ENCODE measurements around the gene C10orf62.

C10orf62 gene

DNA sequence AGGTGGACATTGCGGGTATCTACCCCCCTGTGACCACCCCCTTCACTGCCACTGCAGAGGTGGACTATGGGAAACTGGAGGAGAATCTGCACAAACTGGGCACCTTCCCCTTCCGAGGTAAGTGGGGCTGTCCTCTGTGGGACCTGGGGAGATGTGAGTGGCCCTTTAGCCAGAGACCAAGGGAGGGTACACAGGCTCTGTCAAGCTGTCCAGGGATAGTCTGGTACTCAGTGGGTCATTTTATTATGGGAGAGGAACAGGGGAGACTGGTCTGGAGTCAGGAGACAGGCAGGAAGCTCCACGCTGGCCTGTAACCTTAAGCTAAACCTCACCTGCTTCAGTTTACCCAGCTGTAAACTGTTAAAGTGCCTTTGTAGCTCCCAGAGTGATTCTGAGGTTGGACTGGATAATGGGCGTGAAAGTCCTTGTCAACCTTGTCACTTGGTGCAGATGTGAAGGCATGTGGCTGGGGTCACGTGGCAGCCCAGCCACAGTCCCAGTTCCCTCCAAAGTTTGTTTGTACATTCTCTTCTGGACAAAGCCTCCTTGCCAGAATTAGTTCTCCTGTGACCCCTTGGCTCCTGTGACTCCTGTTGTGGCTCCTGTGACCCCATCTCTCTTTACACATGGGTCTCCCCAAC, 4.6 kb upstream of the C10orf62 start:
- DNase-seq (ENCODE audit: low read depth), result no peak

DNA sequence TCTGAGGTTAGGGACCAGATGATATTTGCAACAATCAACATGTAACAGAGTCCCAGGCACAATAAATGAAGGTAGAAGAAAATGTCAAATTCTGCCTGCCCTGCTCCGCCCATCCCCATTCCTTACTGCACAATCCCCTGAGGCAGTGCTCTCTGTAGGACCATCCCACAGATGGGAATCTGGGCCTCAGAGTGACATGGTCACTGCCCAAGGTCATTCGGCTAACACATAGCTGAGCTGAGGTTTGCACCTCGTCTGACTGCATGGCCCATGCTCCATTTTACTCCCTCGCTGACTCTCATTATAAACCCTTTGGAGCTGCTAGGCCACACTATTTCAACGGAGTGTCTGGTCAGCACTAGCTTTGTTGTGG, 4.1 kb upstream of the C10orf62 start:
- DNase-seq (ENCODE audit: low read depth), result no peak

DNA sequence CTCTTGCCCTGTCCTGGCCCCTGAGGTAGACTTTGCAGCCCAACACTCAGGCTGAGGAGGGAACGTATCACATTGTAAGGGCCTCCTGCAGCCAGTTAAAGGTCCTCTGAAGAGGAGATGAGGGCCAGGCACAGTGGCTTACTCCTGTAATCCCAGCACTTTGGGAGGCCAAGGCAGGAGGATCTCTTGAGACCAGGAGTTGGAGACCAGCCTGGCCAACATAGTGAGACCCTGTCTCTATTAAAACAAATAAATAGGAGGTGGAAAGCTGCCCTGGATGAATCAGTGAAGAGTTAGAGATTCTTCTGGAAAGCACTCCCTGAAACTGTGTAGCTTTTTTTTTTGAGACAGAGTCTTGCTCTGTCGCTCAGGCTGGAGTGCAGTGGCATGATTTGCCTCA, 2.3 kb upstream of the C10orf62 start:
- DNase-seq (ENCODE audit: low read depth), result no peak

DNA sequence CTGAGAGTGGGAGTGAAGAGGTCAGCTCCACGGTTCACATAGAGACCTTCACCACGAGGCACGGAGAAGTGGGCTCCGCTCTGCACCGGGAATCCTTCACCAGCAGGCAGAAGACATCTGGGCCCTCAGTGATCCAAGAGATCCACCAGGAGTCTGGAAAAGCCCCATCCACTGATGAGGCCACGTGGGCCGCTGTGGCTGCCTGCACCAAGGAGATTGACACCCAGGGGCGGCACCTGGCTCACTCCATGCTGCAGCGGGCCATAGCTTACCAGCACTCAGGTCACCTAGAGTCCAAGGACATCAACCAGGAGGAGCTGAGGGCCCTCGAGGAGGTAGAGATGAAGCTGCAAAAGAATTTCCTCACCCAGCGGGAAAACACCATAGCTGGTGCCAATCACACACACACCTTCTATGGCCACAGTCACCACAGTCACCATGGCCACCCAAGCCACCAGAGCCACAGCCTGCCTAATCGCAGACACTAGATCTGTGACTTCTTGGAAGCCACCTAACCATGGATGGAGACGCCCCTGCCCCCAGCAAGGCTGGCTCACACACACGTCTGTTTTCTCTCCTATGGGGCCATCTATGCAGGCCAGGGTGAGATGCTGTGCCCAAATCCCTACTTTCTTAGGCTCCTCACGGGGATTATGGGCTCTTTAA, 694 bp downstream of the C10orf62 start:
- DNase-seq (ENCODE audit: low read depth), result no peak

DNA sequence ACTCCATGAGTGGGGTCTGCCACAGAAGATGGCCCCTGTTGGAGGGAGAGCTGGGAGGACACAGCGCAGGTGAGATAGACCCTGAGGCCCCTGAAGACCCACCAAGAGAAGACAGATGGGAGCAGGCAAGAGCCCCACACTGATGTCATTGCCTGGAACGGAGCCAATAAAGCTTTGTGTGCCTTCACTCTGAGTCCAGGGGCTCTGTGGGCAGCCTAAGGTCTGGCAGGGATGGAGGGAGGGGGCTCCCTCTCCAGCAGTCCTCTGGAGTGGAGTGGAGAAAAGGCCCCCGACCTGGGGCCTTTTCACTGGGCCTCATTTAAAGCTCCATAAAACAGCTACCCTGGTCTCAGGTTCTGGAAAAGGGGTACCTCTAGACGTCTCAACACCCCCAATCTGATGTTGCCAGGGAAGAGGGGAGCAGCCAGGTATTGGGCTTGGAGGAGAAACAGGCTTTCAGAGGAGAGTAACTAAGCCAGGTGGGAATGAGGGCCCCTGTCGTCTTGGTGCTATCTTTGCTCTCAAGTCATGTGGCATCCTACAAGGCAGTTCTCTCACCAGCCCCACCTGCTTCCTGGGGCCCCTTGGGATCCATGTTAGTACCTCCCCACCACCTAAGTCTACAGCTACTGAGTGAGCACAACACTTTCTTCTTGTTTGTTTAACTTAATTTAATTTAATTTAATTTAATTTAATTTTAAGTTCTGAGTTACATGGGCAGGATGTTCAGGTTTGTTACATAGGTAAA, 1.4 kb downstream of the C10orf62 start:
- DNase-seq (ENCODE audit: low read depth), result no peak

DNA sequence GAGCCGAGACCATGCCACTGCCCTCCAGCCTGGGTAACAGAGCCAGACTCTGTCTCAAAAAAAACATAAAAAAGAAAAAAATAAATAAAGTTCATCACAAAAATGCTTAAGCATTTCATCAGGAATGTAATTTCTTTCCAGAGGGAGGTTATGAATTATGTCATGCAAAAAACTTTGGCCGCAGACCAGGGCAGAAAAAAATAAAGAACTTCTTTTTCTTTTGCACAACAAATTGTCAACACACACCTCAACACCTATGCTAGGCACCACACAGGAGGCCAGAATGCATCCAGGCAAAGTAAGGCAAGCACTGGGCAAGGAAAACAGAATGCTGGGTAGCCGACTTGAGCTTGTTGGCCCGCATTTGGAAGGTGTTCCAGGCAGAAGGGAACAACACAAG, 3.9 kb downstream of the C10orf62 start:
- no peak for DNase-seq (ENCODE audit: low read depth)

DNA sequence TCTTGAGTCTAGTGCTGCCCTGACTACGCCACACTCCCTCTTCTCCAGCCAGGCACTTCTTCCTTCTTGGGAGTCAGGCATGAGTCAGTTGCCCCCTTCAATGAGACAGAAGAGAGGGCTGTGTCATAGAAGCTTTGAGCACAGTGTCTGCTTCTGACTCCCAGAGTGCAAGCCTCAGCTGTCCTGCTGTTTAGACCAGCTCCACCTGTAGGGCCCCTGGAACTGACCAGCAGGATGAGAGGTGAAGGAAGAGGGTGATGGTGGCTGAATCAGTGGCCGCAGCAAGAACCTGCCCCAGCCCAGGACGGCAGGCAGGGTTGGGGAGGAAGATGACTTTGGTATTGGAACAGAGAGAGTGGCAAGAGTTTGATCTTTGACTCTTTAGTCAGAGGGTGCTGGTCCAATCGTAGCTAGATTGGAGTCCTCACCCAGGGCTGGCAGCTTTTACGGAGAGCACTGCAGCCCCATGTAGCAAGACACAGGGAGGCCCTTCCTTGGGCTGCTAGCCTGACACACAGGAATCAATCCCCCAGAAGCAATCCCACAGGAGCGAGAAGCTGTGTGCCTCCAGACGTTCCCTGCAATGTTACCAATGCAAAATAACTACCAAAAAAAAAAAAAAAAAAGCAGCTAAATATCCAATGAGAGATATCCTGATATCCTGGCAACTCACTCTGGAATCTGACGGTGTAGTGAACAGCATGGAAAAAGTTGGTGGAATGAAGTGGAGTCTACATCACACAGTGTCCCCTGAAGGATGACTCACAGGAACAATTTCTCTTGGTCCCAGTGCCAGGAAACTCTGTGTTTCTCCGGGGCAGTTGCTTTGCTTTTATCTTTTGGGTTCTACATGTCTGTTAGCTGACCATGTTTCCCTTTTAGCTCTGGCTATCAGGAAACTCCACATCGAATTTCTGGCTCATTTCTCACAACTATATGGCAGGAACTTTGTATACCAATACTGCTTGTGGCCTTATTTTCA, 6.9 kb downstream of the C10orf62 start:
- no peak for DNase-seq (ENCODE audit: low read depth)

DNA sequence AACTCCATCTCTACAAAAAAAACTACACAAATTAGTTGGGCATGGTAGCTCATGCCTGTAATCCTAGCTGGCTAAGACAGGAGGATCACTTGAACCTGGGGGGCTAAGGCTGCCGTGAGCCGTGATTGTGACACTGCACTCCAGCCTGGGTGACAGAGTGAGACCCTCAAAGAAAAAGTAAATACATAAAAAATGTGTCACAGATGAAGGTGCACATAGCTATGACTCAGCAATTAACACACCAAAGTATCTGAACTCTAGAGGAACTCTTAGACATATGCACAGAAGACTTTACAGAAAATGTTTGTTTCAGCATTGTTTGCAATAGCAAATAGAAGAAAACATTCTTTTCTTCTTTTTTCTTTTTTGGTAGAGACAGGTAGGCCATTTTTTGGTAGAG, 8.3 kb downstream of the C10orf62 start:
- no peak for DNase-seq (ENCODE audit: low read depth)

DNA sequence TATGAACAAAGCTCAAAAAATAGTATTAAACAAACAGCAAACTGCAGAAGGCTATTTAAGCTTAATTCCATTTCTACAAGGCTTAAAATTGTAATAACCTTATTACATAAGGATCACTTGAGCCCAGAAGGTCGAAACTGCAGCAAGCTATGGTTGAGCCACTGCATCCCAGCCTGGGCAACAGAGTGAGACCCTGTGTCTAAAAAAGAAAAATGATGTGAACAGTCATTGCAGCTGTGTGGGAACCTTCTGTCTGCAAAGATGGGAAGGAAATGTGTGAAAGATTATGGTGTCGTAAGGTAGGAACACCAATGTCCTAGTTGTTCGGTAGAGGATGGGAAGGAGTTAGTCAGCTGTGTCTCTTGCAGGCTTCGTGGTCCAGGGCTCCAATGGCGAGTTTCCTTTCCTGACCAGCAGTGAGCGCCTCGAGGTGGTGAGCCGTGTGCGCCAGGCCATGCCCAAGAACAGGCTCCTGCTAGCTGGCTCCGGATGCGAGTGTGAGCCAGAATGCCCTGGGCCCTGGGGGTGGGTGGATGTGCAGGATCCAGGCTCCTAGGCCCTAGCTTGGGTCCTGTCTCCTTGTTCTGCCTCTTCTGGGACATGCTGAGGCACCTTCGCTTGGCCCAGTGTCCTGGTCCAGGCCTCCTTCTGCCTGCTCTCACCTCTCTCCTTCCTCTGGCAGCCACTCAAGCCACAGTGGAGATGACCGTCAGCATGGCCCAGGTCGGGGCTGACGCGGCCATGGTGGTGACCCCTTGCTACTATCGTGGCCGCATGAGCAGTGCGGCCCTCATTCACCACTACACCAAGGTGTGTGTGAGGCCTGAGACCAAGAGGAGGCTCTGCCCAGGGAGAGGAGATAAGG, 9.1 kb downstream of the C10orf62 start:
- no peak for DNase-seq (ENCODE audit: low read depth)

DNA sequence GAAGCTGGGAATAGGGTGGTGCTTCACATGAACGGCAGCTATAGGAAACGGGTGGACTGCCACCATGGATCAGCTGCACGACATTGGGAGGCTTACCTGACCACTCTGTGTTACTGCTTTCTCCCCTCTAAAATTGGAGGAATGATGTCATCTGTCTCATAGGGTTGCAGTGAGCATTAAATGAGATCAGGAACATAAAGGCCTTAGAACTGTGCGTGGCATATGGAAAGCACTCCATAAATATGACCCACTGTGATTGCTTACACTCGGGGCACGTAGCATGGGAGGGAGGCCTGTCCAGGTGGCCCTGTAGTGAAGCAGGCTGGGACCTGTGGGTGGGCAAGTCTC, 9.7 kb downstream of the C10orf62 start:
- no peak for DNase-seq (ENCODE audit: low read depth)

DNA sequence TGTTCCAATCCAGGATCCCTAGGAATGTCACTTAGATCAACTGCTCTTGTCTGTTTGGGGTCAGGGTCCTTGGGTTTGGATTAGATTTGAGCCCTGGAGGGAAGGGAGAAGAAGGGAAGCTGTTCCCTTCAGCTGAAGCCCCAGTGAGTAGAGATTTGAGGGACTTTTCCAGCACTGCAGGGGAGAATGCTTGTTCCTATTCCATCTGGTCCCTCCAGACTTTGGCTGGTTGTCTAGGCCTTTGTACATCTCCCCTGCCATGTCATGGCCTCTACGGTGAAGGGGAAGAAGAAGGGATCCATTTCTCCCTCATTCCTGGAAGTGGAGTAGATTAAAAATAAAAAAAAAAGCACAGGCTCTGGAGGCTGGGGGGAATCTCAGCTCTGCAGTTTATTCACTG, 11.1 kb downstream of the C10orf62 start:
- DNase-seq (ENCODE audit: low read depth), result no peak

DNA sequence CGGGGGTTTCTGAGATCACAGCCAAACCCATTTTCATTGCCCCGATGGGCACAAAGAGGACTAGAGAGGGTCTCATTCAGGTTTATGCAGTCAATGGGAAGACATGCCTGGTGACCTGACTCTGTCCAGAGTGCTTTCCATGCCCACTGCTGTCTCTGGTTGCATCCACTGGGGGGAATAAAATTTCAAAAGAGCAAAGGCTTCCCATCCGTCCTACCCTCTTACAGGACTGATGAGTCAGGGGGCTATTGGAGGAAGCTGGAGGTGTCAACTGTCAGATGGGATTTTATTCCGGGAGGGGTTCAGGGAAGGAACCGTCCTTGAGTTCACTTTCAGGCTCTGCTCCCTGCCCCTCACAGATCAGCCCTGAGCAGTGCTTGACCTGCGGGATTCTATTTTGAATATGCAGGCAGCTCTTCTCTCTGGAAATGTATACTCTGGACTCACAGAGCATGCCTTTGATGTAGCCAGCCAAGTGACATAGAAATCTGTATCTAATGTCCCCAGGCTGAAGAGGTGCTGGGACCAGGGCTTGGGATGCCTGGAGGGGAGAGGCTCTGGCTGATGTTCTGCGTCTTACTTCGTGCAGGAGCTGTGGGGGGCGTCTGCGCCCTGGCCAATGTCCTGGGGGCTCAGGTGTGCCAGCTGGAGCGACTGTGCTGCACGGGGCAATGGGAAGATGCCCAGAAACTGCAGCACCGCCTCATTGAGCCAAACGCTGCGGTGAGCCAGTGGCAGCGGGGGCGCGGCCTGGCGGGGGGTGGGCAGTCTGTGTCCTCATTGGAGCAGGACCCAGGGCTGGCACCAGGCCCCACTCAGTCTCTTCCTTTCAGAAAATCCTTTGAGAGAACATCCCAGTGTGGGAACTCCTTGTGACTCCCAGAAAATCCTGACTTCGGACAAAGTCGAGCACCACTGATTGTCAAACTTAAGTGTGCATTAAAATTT, 12.0 kb downstream of the C10orf62 start:
- no peak for DNase-seq (ENCODE audit: low read depth)

DNA sequence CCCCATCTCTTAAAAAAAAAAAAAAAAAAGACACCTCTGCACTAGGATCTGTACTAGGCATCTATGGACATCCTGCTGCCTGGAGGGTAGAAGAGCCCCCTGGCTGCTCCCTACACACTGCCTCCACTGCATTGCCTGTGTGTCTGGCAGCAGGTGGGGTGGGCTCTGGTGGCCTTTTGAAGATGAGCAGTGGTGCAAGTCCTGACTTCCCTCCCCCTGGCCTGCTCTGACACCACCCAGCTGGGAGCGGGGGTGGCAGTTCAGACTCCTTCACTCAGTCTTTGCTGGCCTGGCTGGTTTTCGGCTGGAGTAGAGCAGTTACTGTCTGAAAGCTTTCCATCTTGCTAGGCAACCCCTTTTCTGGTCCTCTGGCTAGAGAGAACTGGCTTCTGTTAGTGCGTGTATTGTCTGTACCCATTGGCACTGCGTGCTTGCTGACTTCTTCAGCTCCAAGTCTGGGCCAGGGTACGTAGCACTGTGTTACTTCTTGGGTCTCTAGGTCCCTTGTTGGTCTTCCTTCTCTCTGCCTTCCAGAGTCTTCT, 17.6 kb downstream of the C10orf62 start:
- DNase-seq (ENCODE audit: low read depth), result no peak

DNA sequence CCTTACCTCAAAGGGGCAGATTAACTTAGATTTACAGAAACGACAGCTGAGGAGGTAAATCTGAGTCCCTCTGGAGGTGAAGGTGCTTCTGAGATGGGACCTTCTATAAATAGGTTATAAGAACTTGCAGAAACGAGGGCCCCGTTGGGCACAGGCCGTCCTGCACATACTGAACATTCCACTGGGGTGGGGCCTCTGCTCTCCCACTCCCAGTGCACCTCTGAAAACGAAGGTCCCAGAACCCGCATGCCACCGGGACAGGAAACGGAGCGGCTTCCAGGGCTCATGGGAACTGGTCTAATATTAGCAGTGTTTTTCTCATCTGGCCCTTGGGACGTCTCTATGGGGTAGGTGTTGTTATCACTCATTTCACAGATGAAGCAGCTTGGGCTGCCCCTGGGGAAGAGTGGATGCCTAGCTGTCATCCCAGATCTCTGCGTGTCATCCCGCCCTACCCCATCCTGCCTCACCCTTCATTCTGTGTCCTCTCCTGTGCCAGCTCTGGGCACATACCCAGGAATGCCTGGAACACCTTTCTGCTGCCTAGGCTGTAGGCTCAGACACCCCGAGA, 19.6 kb downstream of the C10orf62 start:
- no peak for DNase-seq (ENCODE audit: low read depth)

DNA sequence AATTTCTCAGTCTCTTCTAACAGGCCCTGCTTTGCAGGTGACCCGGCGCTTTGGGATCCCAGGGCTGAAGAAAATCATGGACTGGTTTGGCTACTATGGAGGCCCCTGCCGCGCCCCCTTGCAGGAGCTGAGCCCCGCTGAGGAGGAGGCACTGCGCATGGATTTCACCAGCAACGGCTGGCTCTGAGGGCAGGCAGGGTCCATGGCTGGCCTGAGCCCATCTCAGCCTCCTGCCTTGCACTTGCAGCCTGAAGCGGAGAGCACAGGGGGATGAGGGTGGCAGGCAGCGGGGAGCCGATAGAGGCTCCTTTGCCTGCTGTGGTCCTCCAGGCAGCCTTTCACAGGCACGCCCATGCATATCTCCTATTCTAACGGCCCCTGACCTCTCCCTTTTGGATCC, 22.0 kb downstream of the C10orf62 start:
- no peak for DNase-seq (ENCODE audit: low read depth)

DNA sequence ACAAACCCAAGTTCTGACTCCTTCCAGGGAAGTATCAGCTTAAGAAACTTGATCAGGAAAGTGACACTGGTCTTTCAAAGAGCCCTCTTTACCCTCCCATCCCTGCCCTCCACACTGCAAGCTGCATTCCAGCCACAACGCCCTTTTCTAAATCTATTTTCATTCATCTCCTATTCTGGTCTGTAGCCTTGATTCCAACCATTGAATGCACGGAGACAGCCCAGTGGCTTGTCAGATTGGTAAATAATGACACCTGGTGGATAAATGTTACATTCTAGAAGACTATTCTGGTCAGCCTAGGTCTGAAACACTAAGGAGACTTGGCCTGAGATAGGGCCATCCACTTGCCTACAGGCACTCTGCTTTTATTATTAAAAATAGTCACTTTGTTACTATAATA, 22.9 kb downstream of the C10orf62 start:
- DNase-seq (ENCODE audit: low read depth), result no peak

DNA sequence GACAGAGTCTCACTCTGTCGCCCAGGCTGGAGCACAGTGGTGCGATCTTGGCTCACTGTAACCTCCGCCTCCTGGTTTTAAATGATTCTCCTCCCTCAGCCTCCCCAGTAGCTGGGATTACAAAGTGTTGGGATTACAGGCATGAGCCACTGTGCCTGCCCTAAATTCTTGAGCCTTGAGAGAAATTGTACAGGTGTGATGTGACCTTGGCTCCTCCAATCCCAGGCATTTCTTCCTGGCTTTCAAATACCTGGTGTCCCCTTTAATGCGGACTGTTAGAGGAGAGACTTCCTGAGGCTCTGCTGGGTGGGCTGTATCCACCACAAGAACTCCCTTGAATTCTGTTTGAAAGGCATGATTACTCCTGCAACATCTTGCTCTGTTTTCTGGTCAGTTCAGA, 28.8 kb downstream of the C10orf62 start:
- DNase-seq (ENCODE audit: low read depth), result no peak

DNA sequence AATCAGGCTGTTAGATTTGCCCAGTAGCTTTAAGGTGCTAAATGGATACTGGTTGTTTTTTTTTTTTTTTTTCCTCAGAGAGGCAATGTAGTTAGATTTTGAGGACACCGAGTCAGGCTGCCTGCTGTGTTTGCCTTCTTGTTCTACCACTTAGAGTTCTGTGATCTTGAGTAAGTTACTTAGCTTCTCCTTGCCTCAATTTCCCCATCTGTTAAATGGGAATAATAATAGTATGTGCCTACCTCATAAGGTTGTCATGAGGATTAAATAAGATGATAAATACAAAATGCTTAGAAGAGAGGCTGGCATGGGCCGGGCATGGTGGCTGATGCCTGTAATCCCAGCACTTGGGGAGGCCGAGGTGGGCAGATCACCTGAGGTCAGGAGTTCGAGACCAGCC, 29.2 kb downstream of the C10orf62 start:
- DNase-seq (ENCODE audit: low read depth), result no peak

DNA sequence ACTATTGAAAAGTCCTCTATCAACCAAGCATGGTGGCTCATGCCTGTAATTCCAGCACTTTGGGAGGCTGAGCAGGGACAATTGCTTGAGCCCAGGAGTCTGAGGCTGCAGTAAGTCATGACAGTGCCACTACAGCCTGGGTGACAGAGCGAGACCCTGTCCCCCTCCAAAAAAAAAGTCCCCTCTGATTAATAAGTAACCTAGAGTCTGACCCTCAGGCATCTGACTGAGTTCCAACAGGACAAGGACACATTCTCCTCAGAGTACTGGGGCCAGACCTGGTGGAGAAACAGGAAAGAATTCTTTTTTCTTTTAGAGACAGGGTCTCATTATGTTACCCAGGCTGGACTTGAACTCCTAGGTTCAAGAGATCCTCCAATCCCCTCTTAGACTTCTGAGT, 33.8 kb downstream of the C10orf62 start:
- DNase-seq (ENCODE audit: low read depth), result no peak

DNA sequence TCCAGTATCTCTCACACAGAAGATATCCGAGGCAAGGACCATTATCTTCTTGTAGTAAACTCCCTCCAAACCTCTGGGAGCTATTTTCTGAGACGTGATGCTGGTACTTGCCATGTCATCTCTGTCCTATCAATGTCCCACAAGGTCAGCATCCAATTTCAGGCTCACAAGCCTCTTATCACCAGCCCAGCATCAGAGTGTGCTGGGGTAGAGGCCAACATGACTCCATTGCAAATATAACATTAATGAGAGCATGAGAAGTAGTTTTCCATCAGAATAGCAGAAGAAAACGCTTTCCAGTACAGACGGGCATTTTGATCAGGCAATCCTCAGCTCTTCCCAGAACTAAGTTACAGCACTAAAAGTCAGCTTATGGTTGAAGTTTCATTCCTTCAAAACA, 38.2 kb downstream of the C10orf62 start:
- DNase-seq (ENCODE audit: low read depth), result no peak

All from activated T-helper 1 cell treated with Interleukin-2 at 50 U/mL for 16 hours (primary cell).